Measurements from ENCODE around the gene KRTAP11-1.

DNA sequence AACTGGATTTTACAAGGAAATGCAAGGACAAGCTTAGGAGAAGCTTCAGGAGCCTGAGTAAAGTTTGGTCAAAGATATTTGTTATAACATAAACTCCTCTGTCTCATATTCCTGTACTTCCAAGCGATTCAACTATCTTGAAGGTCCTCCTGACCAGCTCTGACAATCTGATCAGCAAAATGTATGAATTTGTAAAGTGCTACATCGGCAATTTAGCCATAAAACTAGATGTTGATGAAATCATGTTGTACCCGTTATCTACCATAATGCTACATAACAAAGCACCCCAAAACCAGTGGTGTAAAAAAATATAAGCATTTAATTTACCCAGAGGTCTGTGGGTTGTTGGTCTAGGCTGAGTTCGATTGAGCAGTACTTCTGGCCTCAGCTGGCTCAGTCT lies 19.5 kb upstream of the KRTAP11-1 start:
- no peak for TF ChIP-seq EZH2 (IDR thresholded peaks at IDR 0.05; ENCODE audit: insufficient read depth, low read length)
- TF ChIP-seq CTCF (IDR thresholded peaks at IDR 0.05; ENCODE audit: insufficient read depth, low read depth, low read length) = no peak
